Hair follicle dermal papilla cell (primary cell): Measurements from ENCODE around the gene TNFAIP8L2. TPM values are rescaled to one million over a fixed set of nuclear protein-coding genes. Genes with fewer than 3 reads are reported as not detected.

Experiments used
- total RNA-seq: library from RNA; depleted of rRNA; stranded (reverse); fragments of >200 nt; gene quantifications from 2 replicates; pipeline ENCODE4 v1.2.3, GENCODE V29; 2012

The TNFAIP8L2 gene
- not detected in 2 replicates for total RNA-seq

GRCh38 chr1:151156515-151156819 lies at the start of gene TNFAIP8L2:
Gene TNFAIP8L2 (plus strand): TSS chr1:151156649. CDS start chr1:151158698, 2,049 bp downstream.

GRCh38 chr1:151146412-151147131 lies 9.9 kb upstream of the TNFAIP8L2 start, which contains the start of gene SEMA6C:
Gene SEMA6C (minus strand): TSS chr1:151146631. CDS start chr1:151142621, 4,010 bp downstream.

DNA sequence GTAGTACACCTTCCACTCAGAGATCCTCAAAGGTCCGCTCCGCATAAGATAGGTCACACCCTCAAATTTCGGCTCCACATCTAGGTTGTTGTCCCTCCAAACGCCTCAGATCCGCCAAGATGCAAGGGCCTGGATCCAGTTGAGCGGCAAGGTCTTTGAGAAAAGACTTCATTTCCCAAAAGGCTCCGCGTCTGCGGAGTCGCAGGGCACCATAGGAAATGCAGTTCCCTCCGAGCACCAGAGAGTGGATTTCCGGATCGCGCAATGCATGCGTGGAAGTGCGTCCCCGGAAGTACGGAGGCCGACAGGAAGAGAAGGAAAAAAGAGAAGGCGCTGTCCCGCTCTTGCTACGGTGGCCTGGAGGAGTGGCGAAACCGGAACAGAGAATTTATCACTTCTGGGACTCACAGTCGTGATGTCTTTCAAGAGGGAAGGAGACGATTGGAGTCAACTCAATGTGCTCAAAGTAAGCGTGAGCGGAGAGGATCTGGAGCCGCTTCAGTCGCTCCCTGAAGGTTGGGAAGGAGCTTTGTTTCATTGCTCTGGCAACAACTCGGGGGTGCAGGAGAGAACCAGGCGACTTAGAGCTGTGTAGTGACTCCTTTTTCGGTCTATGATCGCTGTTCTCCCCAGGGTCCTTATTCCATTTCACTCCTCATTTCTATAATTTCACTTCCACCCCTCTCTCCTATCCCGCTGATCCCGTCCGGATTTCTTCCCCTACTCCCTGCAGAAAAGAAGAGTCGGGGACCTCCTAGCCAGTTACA lies 9.5 kb downstream of the TNFAIP8L2 start, which contains the start of the genes LYSMD1 and SCNM1:
LYSMD1 (minus strand) TSS at position 165 of the 767 bp plus-strand sequence. CDS start 644 bp downstream, outside the sequence.
SCNM1 (plus strand) TSS at position 407 of the 767 bp plus-strand sequence; CDS start at position 416, 9 bp downstream.

DNA sequence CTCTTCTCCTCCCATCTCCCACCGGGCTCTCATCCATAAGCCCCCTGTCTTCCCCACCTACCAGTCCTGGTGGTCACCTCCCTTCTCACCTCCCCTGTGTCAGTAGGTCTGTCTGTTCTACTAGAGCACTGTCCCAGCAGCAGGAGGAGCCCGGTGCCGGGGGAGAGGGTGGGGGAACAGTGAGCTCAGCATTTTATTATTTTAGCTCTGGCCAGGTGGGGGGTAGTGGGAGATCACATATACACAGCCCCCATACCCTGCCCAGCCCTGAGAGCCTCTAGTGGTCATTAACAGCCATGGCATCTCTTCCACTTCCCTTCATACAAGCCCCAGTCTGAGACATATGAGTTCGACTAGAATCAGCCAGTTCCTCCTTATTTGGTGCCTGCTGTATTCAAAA lies 19.4 kb downstream of the TNFAIP8L2 start, which contains the start of gene TMOD4:
TMOD4 (minus strand) TSS at position 119 of the 400 bp plus-strand sequence. CDS start 1,106 bp downstream, outside the sequence.

DNA sequence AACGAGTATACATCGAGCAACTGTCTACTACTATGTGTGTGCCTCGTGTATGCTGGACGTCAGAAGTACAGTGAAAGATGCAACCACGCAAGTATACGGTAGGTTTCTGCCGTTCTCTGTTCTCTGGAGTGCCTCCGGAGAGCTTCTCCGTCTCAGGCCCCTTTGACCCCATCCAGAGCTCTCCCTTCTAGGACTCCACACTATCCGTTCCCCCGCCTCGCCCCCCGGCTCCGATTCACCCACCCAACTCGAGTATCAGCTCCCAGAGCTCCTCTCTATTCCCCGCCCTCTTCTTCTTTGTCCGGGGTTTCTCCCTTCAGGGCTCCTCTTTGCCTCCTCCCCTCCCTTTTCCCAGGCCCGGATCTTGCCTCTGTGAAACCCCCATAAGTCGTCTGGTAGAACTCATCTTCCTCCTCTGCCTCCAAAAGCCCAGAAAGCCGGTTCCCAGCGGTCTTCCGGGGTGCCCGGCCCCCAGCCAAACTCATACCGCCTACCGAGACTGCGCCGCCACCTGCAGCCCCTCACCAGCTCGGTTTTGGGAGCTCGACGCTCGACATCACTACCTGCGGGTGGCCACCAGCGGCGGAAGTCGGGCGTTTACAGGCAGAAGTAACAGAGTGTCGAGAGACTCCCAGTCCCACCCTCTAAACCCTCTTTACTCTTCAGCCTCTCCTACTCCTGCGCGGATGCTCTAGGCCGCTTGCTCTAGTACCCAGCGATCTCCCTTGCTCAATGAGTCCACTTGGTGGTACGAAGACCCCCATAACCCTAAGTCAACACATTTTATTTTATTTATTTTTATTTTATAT lies 33.4 kb downstream of the TNFAIP8L2 start, which contains the start of gene VPS72:
VPS72 (minus strand) TSS at position 561 of the 809 bp plus-strand sequence; CDS start at position 485, 76 bp downstream.

GRCh38 chr1:151198254-151199127 lies 42.0 kb downstream of the TNFAIP8L2 start, which contains the start of gene PIP5K1A:
Gene PIP5K1A (plus strand): TSS chr1:151198552. CDS start chr1:151198997, 445 bp downstream.

Other genes with a start within 250 kb of the TNFAIP8L2 start
- 40.8 and 49.3 TPM in 2 replicates for gene SETDB1, start 230.3 kb upstream of the TNFAIP8L2 start, total RNA-seq
- 131 and 147 TPM in 2 replicates for gene CERS2, start 181.8 kb upstream of the TNFAIP8L2 start, total RNA-seq
- 0.16 TPM in 1 of 2 replicates, not detected in the other for gene ANXA9, start 174.4 kb upstream of the TNFAIP8L2 start, total RNA-seq
- gene MINDY1, start 149.7 kb upstream of the TNFAIP8L2 start, total RNA-seq, result 20.4 and 21.1 TPM in 2 replicates
- 9.1 and 10.4 TPM in 2 replicates for gene PRUNE1, start 148.2 kb upstream of the TNFAIP8L2 start, total RNA-seq
- gene BNIPL, start 120.1 kb upstream of the TNFAIP8L2 start, total RNA-seq, result under 0.01 and 0.12 TPM in 2 replicates
- gene C1orf56, start 108.9 kb upstream of the TNFAIP8L2 start, total RNA-seq, result 3.6 and 5.0 TPM in 2 replicates
- 62.1 and 64.6 TPM in 2 replicates for gene CDC42SE1, start 97.0 kb upstream of the TNFAIP8L2 start, total RNA-seq
- gene MLLT11, start 96.3 kb upstream of the TNFAIP8L2 start, total RNA-seq, result 2.3 and 2.8 TPM in 2 replicates
- gene GABPB2, start 85.9 kb upstream of the TNFAIP8L2 start, total RNA-seq, result 18.8 and 19.3 TPM in 2 replicates
- 5.4 and 5.5 TPM in 2 replicates for gene SEMA6C, start 10.0 kb upstream of the TNFAIP8L2 start, total RNA-seq
- gene LYSMD1, start 9.3 kb downstream of the TNFAIP8L2 start, total RNA-seq, result 7.0 and 8.7 TPM in 2 replicates
- 22.2 and 29.0 TPM in 2 replicates for gene SCNM1, start 9.5 kb downstream of the TNFAIP8L2 start, total RNA-seq
- gene TMOD4, start 19.3 kb downstream of the TNFAIP8L2 start, total RNA-seq, result 0.81 and 1.6 TPM in 2 replicates
- gene VPS72, start 33.5 kb downstream of the TNFAIP8L2 start, total RNA-seq, result 42.8 and 45.5 TPM in 2 replicates
- gene PIP5K1A, start 41.9 kb downstream of the TNFAIP8L2 start, total RNA-seq, result 117 and 146 TPM in 2 replicates
- 92.5 and 96.8 TPM in 2 replicates for gene PSMD4, start 98.1 kb downstream of the TNFAIP8L2 start, total RNA-seq
- gene ZNF687, start 125.7 kb downstream of the TNFAIP8L2 start, total RNA-seq, result 23.3 and 27.4 TPM in 2 replicates
- gene PI4KB, start 170.8 kb downstream of the TNFAIP8L2 start, total RNA-seq, result 92.2 and 93.9 TPM in 2 replicates
- gene RFX5, start 190.6 kb downstream of the TNFAIP8L2 start, total RNA-seq, result 31.3 and 33.4 TPM in 2 replicates
- gene SELENBP1, start 216.1 kb downstream of the TNFAIP8L2 start, total RNA-seq, result 43.8 and 51.8 TPM in 2 replicates
- gene PSMB4, start 242.9 kb downstream of the TNFAIP8L2 start, total RNA-seq, result 204 and 248 TPM in 2 replicates